ENCODE results near the gene PDE8B.

PDE8B gene

DNA sequence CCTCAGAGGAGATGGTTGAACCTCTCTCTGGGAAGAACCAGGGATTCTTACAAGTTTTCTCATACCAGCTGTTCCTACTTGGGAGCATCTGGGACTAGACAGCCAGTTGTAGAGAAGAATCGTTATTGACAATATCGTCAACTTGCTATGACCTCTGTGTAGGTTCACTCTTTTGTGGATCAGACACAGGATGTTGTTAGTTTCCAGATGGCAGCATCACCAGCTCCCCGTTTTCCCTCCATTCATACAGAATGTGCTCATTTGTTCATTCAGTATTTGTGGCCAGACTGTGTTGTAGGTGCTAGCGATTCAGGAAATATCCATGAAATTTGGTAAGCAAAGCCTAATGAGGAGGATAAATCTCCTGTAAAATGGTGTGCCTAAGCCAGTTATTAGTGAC is 3.7 kb downstream of the PDE8B start:
- DNase-seq: no peak
- TF ChIP-seq, protein P1, sequence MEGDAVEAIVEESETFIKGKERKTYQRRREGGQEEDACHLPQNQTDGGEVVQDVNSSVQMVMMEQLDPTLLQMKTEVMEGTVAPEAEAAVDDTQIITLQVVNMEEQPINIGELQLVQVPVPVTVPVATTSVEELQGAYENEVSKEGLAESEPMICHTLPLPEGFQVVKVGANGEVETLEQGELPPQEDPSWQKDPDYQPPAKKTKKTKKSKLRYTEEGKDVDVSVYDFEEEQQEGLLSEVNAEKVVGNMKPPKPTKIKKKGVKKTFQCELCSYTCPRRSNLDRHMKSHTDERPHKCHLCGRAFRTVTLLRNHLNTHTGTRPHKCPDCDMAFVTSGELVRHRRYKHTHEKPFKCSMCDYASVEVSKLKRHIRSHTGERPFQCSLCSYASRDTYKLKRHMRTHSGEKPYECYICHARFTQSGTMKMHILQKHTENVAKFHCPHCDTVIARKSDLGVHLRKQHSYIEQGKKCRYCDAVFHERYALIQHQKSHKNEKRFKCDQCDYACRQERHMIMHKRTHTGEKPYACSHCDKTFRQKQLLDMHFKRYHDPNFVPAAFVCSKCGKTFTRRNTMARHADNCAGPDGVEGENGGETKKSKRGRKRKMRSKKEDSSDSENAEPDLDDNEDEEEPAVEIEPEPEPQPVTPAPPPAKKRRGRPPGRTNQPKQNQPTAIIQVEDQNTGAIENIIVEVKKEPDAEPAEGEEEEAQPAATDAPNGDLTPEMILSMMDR (IDR thresholded peaks at IDR 0.05; ENCODE audit: low read depth, low read length, missing control alignments): no peak
- peaks cover 10% of the 10 kb centered on the region for H3K27me3 ChIP-seq (replicated peaks)
- no peak overlapping the region for H3K27ac ChIP-seq
- in situ Hi-C loops (cut with HindIII; ENCODE audit: low pct_ligation_motif_present, low sequenced_read_pairs): no loop called here
- no peaks in the 10 kb centered on the region for H3K36me3 ChIP-seq (replicated peaks)
- H3K4me3 ChIP-seq (ENCODE audit: low read depth, low read length): no peak overlapping the region

DNA sequence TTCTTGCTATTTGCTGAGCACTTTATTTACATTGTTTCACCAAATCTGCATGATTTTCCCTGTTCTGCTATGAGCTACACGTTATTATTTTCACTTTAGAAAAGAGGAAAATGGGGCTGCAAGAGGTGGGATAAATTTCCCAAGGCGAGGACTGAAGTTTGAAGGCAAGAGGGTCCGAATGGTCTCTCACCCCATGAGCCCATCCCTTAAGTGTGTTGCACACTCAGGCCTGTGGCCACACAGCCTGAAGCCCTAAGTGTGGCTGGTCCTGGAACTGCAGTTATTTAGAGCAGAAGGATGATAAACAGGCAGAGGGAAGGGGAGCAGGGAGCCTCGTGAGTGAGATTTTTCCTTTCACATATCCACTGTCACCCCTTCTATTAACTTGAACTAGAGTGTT is 7.8 kb downstream of the PDE8B start:
- in situ Hi-C loops (cut with HindIII; ENCODE audit: low pct_ligation_motif_present, low sequenced_read_pairs): no loop called here
- Histone ChIP-seq H3K4me3 (ENCODE audit: low read depth, low read length) (no peak overlapping the region), H3K36me3 (replicated peaks) (no peaks in the 10 kb centered on the region), H3K27ac (no peak overlapping the region), H3K27me3 (replicated peaks) (no peaks in the 10 kb centered on the region)
- TF ChIP-seq, protein P1 (IDR thresholded peaks at IDR 0.05; ENCODE audit: low read depth, low read length, missing control alignments): peak; percentile 59
- no peak for DNase-seq

DNA sequence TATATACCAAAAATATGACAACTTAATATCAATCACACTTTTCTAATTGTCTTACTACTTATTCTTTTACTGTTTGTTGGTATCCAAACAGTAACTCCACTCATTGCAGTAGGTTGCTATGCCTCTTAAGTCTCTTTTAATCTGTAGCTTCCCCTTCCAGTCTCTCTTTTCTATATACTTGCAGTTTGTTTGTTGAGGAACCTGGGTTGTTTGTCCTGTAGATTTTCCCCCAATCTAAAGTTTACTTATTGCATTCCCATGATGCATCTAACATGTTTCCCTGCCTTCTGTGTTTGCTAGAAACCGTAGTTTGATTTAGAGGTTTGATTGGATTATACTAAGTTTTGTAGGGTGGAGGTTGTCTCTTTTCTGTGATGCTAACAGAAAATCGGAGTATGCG is 10.6 kb downstream of the PDE8B start:
- in situ Hi-C loops (cut with HindIII; ENCODE audit: low pct_ligation_motif_present, low sequenced_read_pairs): no loop called here

DNA sequence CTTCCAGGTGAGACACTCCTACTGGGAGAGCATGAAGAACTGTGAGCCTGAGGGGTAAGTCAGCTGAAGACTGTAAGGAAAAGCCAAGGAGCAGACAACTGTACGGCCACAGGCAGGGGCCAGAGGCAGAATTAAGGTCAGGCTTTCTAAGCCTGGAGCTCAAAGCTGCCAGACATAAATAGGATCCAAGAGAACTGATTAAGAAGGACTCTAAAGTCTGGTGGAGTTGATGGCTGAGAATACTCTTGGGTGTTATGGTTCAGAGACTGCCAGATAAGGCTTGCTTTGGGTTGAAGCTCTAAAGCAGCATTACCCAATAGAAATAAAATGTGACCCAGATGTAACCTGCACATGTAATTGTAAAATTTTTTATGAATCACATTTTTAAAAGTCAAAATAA is 12.2 kb downstream of the PDE8B start:
- Histone ChIP-seq H3K36me3 (replicated peaks) (no peaks in the 10 kb centered on the region), H3K27me3 (replicated peaks) (no peaks in the 10 kb centered on the region), H3K27ac (no peak overlapping the region), H3K4me3 (ENCODE audit: low read depth, low read length) (no peak overlapping the region)
- TF ChIP-seq, protein P1 (IDR thresholded peaks at IDR 0.05; ENCODE audit: low read depth, low read length, missing control alignments): no peak
- in situ Hi-C loops (cut with HindIII; ENCODE audit: low pct_ligation_motif_present, low sequenced_read_pairs): no loop called here
- no peak for DNase-seq

More for the DNA sequence above, 10.6 kb downstream of the PDE8B start:
- H3K27ac ChIP-seq: no peak overlapping the region
- no peak overlapping the region for H3K4me3 ChIP-seq (ENCODE audit: low read depth, low read length)
- TF ChIP-seq, protein P1 (IDR thresholded peaks at IDR 0.05; ENCODE audit: low read depth, low read length, missing control alignments): no peak
- H3K36me3 ChIP-seq (replicated peaks): no peaks in the 10 kb centered on the region
- no peaks in the 10 kb centered on the region for H3K27me3 ChIP-seq (replicated peaks)
- DNase-seq: no peak

DNA sequence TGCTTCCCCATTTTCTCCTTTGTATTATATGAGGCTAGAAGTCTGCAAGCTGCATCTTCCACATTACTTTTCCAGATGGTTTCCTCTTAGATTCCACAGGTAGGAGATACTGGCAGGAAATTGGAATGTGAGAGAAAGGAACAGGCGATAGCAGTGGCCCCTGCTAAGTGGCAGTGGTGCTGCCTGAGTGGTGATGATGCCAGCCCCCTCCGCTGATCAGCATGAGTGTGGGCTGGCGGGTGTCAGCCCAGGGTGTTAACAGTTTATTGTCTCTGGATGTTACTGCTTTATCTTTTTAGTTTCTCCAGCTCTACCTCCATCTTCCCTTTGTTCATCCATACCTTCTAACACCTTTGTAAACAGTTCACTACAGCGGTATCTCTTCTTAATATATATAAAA is 13.2 kb downstream of the PDE8B start:
- TF ChIP-seq, protein P1 (IDR thresholded peaks at IDR 0.05; ENCODE audit: low read depth, low read length, missing control alignments): no peak
- no peak for DNase-seq
- Histone ChIP-seq H3K27ac (no peak overlapping the region), H3K4me3 (ENCODE audit: low read depth, low read length) (no peak overlapping the region), H3K27me3 (replicated peaks) (no peaks in the 10 kb centered on the region), H3K36me3 (replicated peaks) (no peaks in the 10 kb centered on the region)
- in situ Hi-C loops (cut with HindIII; ENCODE audit: low pct_ligation_motif_present, low sequenced_read_pairs): no loop called here

DNA sequence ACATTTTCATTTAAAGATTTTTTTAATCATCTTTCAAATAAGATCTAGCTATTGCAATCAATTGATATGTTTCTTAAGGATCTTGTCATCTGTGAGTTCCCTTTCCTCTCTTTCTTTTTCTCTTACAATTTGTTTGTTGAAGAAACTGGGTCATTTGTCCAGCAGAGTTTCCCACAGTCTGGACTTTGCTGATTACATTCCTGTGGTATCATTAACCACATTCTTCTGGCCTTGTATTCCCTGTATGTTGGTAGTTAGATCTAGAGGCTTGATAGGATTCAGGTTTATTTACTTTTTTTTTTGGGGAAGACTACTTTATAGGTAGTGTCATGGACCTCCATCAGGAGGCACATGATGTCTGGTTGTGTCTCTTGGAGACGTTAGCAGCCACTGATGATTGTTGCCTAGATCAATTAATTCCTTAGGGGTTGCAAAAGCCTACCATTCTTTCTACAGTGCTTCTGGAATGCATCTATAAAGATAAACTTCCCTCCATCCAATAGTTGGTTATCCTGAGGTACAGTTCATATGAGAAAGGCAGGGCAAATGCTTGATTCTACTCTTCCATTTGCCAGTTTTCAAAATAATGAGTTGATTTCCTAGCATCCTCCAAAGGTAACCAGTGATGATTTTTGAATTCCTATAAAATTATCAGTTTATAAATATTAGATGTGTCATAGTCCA is 14.3 kb downstream of the PDE8B start:
- Histone ChIP-seq H3K27ac (peak overlapping the region; percentile 6), H3K36me3 (replicated peaks) (no peaks in the 10 kb centered on the region), H3K4me3 (ENCODE audit: low read depth, low read length) (no peak overlapping the region), H3K27me3 (replicated peaks) (no peaks in the 10 kb centered on the region)
- TF ChIP-seq, protein P1 (IDR thresholded peaks at IDR 0.05; ENCODE audit: low read depth, low read length, missing control alignments): no peak
- peak; percentile 68 for DNase-seq
- in situ Hi-C loops (cut with HindIII; ENCODE audit: low pct_ligation_motif_present, low sequenced_read_pairs): no loop called here

All from brain microvascular endothelial cell (primary cell).